A204.1 (cell line): ENCODE measurements around the gene GPR26.

Source experiments
- FAIRE-seq: peaks from 2 replicates; lab custom pipeline; 2012; peaks lifted over from hg19 to GRCh38; lab: Jason Lieb, UNC

Gene GPR26

GRCh38 chr10:123648595-123648994 is 17.6 kb upstream of the GPR26 start:
- FAIRE-seq: no peak

DNA sequence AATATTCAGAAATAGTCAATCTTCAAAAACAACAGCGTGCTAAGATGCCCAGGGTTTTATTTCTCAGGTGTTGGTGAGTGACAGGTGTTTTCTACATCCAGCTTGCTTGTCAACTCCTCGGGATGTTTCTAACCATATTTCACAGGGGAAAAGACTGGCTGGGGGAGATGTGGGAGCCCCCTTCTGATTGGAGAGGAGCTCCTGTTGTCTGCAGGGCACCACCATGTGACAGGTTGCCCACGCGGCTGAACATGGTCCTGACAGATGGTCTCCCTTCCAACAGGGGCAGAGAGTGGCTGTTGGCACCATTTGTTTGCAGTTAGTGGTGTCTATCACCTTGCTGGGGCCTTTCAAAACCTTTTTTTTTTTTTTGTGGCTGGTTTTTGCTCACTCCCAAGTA is 16.5 kb upstream of the GPR26 start:
- FAIRE-seq: no peak

- no peak for FAIRE-seq
These were observed 14.6 kb upstream of the GPR26 start for GRCh38 chr10:123651421-123652047.

DNA sequence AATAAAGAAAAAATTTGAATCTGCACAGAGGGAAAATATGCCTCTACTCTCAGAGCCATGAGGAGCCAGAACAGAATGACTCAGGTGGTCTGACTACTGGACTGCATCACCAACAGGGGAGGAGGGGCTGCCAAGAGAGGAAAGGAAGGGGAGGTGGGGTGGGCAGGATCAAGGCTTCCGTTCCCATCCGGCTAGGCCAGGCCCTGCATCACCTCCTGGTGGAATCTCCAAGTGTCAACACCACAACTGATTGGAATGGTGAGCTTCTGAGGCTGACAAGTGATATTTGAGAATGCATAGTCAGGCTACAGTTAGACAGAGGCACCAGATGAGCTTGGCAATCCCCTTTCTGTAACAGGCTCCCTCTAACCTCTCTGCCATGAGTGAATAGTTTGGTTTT is 10.4 kb upstream of the GPR26 start:
- FAIRE-seq: no peak

- FAIRE-seq: no peak
These were observed 2.6 kb upstream of the GPR26 start for GRCh38 chr10:123663522-123663921.

GRCh38 chr10:123665491-123666286 is 466 bp upstream of the GPR26 start:
- no peak for FAIRE-seq

- FAIRE-seq: no peak
These were observed 3.7 kb downstream of the GPR26 start for GRCh38 chr10:123669886-123670285.

DNA sequence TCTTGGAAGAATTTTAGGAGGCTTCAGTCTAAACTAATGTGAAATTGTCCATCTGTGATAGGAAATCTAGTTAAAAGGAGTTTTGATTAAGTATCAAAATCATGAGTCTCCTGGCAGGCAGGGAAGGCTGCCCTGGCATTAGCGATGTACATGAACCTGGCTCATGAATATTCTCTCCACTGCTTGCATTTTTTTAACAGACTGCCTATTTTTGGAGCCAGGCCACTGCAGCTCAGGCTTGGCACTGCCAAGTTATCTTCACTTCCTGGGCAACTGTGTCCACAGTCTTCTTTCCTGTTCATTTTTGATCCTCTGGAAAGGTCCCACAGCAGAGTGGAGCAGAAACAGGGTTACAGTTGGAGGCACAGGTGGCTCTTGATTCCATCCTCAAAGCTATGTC is 7.0 kb downstream of the GPR26 start:
- FAIRE-seq: no peak

- no peak for FAIRE-seq
These were observed 8.6 kb downstream of the GPR26 start for GRCh38 chr10:123674741-123675140.

DNA sequence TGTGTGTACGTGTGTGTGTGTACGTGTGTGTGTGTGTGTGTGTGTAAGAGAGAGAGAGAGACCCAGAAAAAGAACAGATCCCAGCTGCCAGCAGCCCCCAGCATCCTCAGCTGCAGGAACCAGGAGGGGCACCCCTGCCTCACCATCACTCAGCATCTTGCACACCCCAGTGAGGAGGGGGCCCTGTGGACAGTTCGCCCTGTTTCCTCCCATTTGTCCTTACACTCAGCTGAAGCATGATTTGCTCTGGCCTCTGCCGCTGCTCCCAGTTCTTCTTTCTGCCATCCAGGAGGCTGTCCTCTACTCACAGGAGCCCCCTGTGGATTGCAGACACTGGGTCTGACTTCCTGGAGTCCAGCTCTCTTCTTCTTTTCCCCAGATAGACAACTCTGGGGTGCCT is 9.7 kb downstream of the GPR26 start:
- FAIRE-seq: no peak

- FAIRE-seq: no peak
These were observed 11.4 kb downstream of the GPR26 start for GRCh38 chr10:123677556-123677955.

- no peak for FAIRE-seq
These were observed 12.2 kb downstream of the GPR26 start for GRCh38 chr10:123678376-123678775.

- no peak for FAIRE-seq
These were observed 15.1 kb downstream of the GPR26 start for GRCh38 chr10:123681285-123681684.

DNA sequence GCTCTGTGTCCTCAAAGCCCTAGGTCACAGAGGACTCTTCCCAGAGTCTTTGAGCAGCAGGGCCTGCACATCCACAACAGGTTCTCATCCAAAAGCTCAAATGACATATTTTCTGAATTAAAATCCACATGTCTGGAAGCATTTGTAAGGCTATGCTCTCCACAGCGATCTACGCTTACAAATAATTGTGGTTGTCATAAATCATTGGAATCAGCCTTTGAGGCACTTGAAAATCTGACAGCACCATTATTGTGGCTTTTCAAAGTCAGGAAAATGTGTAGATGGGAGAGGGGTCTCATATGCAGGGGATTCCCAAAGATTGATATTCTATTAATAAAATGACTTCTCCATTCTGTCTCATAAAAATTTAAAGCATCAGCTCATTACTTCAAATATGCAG is 16.3 kb downstream of the GPR26 start:
- FAIRE-seq: no peak

DNA sequence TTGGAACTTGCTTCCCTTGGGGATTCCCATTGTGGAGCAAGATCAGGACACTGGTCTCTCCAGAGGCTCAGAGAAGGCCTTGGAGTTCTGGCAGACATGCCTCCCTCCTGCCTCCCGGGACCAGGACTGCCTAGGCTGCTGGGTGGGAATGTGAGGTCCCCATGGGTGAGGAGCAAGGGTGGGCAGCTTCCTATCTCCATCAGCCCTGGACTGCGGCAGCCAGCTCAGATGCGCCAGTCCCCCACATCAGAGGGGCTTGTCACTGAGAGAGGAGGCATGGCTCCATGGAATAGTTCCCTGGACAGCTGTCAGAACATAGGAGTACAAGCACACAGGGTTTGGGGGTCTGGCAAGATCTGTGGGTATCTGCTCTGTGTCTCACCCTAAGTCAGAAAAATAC is 17.3 kb downstream of the GPR26 start:
- FAIRE-seq: no peak

GRCh38 chr10:123683865-123684264 is 17.7 kb downstream of the GPR26 start:
- no peak for FAIRE-seq

GRCh38 chr10:123685260-123685659 is 19.1 kb downstream of the GPR26 start:
- no peak for FAIRE-seq

GRCh38 chr10:123687758-123688157 is 21.6 kb downstream of the GPR26 start:
- FAIRE-seq: no peak

- FAIRE-seq: no peak
These were observed 23.7 kb downstream of the GPR26 start for GRCh38 chr10:123689880-123690279.

GRCh38 chr10:123703195-123703790 is 37.1 kb downstream of the GPR26 start:
- FAIRE-seq: no peak

DNA sequence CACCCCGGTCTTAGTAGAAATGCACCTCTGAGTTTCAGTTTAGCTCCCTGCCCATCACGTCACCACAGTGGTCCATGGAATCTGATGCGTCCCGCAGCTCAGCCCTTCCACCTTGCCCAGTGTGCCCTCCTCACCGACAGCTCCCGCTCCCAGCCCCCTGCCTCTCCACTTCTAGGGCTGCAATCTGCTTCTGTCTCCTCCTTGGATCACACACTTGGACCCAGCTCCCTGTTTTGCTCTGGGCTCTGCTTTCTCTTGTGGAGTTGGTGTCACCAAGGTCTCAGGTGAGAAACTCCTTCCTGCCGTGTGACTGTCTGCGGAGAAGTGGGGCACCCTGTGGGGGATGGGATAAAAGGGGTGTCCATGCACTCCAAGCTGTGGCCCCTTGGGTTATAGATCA is 37.9 kb downstream of the GPR26 start:
- FAIRE-seq: no peak

- FAIRE-seq: no peak
These were observed 38.7 kb downstream of the GPR26 start for GRCh38 chr10:123704812-123705211.

DNA sequence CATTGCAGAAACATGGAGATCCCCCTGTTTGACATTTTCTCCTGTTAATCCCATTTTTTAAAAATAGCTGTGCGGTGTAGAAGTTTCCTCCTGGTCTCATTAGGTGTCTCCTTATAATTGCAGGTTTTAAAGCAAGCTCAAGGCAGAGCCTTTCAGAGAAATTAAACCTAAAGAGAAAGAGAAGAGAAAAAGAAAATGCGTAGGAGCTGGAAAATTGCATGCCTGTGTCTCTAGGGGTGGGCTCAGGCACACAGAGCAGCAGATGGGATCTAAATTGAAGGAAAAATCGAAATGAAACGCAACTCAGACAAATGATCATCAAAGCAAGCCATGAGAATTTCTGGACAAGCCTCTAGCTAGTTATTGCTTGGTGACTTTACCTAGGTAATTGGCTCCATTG is 40.1 kb downstream of the GPR26 start:
- no peak for FAIRE-seq

DNA sequence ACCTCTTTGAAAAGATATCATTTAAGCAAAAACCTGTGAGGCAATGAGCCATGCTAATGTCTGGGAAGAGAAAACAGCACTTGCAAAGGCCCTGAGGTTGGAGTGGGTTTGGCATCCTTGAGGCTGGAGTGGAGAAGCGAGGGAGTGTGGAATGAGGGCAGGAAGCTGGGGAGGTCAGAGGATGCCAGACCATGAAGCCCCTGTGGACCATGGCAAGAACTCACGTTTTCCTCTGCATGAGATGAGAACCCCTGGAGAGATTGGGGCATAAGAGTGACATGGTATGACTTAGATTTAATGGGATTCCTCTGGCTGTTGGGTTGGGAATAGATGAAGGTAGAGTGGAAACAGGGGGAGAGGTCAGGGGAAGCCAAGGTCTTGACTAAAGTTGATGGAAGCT is 49.4 kb downstream of the GPR26 start:
- FAIRE-seq: no peak
